GM19099 (cell line): ENCODE results near the gene DOCK3.

ENCODE experiments used
- POLR2A ChIP-seq: IDR thresholded peaks from 3 replicates; pipeline ENCODE4 v1.6.1; 2011; ENCODE audit warnings: low read depth; ENCODE audit not compliant: insufficient read length; ENCODE audit errors: extremely low read depth

The DOCK3 gene

DNA sequence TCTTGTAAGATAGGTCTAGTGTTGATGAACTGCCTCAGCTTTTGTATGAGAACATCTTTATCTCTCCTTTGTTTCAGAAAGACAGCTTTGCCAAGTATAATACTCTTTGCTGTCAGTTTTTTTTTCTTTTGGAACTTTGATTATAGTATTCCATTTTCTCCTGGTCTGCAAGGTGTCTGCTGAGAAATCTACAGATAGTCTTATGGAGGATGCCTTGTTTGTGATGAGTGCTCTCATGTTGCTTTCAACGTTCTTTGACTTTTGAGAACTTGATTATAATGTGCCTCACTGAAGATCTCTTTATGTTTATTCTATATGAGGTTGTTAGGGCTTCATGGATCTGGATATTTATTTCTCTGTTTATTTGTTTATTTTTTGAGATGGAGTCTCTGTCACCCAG is 60.3 kb downstream of the DOCK3 start:
- no peak for TF ChIP-seq POLR2A

DNA sequence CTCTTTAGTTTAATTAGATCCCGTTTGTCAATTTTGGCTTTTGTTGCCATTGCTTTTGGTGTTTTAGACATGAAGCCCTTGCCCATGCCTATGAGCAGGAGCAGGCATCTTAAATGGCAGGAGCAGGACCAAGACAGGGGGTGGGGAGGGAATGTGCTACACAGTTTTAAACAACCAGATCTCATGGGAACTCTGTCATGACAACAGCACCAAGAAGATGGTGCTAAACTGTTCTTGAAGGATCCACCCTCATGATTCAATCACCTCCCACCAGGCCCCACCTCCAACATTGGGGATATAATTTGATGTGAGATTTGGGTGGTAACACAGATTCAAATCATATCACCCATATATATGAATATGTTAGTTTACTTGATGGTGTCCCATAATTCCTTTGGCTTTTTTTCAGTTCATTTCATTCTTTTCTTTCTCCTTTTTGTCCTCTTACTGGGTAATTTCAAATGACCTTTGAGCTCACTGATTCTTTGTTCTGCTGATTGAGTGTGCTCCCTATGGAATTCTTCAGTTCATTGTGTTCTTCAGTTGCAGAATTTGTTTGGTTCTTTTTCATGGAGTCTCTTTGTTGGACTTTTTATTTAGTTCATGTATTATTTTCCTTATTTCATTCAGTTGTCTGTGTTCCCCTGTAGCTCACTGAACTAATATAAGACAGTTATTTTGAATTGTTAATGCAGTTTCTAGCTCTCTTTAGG is 62.6 kb downstream of the DOCK3 start:
- no peak for TF ChIP-seq POLR2A

DNA sequence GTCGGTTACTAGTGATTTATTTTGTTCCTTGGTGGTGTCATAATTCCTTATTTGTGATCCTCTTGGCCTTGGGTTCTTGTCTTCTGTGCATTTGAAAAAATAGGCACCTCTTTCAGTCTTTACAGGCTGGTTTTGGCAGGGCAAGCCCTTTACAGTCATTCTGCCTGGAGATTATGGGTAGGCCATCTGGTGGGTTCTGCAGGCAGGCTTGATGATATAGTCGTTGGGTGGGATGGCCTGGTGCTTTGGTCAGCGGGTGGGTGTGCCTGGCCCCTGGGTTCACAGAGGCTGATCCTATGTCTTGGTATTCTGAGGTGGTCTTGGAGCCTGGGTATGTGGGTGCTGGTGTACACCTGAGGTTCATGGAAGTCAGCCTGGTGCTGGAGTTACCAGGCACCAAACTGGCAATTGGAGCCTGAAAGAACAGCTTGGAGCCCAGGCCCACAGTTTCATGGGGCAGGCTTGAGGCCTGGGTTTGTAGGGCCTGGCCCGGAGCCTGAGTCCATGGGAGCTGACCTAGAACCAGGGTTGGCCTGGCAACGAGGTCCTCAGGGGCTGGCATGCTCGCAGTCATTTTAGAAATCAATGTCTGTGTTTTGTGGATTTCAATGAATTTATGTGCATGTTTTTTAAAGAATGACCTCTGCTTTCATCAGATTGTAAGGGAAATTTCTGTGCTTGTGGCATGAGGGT is 63.3 kb downstream of the DOCK3 start:
- TF ChIP-seq POLR2A, result no peak

DNA sequence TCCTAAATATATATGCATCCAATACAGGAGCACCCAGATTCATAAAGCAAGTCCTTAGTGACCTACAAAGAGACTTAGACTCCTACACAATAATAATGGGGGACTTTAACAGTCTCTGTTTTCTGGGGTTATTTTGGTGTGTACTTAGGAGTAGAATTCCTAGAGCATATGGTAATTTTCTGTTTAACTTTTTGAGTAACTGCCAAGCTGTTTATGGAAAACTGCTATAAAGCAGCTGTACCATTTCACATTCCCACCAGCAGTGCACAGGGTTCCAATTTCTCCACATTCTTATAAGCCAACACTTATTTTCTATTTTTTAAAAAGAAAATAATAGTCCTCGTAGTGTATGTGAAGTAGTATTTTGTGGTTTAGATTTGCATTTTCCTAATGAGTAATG is 68.9 kb downstream of the DOCK3 start:
- no peak for TF ChIP-seq POLR2A

DNA sequence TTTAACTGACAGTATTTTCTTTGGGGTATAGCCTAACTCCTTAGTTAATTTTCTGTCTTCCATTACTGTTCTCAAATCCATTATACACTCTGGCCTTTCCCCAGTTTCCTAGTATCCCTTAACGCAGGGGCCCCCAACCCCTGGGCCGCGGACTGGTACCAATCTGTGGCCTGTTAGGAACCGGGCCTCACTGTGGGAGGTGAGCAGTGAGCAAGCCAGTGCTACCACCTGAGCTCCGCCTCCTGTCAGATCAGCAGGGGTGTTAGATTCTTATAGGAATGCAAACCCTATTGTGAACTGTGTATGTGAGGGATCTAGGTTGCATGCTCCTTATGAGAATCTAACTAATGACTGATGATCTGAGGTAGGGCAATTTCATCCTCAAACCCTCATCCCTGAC is 75.1 kb downstream of the DOCK3 start:
- TF ChIP-seq POLR2A, result no peak

DNA sequence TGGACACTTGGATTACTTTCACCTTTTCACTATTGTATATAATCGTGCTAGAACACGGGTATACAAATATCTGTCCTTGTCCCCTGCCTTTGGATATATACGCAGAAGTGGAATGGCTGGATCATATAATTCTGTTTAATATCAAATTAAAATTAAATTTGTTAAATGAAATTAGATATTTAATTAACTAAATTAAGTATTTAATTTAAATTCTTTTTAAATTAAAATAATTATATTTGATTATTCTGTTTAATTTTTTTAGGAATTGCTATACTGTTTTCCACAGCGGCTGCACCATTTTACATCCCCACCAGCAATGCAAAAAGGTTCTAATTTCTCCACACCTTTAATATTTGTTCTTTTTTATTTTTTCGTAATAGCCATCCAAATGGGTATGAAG is 84.3 kb downstream of the DOCK3 start:
- TF ChIP-seq POLR2A, result no peak

DNA sequence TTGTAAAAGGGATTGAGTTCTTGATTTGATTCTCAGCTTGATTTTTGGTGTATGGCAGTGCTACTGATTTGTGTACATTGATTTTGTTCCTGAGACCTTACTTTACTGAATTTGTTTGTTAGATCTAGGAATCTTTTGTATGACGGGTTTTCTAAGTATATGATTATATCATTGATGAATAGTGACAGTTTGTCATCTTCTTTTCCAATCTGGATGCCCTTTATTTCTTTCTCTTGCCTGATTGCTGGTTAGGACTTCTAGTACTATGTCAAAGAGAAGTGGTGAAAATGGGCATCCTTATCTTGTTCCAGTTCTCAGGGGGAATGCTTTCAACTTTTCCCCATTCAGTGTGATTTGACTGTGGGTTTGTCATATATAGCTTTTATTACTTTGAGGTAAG is 103.0 kb downstream of the DOCK3 start:
- TF ChIP-seq POLR2A, result no peak

DNA sequence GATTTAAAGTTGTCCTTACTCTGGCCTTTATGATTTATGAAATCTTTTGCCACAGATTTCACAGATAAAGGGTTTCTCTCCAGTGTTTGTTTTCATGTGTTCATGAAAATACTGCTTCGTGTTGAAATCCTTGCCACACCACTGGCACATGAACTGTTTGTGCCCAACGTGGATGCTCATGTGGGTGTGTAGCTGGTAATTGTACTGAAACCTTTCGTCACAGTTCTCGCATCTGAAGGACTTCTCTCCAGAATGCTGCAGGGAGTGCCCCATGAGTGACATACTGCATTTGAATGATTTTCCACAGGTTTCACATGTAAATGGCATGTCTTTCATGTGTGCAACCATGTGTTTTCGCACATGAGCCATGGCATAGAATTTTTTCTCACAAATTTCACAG is 111.9 kb downstream of the DOCK3 start:
- TF ChIP-seq POLR2A, result no peak

DNA sequence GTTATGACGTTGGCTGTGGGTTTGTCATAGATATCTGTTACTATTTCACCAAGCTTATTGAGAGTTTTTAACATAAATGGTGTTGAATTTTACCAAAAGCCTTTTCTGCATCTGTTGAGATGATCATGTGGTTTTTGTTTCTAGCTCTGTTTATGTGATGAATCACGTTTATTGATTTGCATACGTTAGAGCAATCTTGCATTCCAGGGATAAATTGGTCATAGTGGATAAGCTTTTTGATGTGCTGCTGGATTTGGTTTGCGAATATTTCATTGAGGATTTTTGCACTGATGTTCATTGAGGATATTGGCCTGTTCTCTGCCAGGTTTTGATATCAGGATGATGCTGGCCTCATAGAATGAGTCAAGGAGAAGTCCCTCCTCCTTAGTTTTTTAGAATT is 117.8 kb downstream of the DOCK3 start:
- TF ChIP-seq POLR2A, result no peak

DNA sequence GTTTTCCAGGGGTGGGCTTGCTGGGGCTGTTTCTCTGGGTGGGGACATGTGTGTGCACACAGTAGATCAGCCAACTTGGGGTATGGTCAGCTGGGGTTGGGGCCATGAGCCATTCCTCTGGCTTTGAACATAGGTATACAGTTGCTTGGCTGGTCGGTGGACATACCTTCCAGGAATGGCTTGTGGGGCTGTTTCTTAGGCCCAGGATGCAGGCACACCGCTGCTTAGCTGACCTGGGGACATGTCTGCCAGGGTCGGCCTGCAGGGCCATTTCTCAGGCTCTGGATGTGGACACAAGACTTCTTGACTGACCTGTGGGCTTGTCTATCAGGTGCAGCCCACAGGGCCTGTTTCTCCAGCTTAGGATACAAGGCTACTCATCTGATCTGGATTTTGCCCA is 130.6 kb downstream of the DOCK3 start:
- no peak for TF ChIP-seq POLR2A

DNA sequence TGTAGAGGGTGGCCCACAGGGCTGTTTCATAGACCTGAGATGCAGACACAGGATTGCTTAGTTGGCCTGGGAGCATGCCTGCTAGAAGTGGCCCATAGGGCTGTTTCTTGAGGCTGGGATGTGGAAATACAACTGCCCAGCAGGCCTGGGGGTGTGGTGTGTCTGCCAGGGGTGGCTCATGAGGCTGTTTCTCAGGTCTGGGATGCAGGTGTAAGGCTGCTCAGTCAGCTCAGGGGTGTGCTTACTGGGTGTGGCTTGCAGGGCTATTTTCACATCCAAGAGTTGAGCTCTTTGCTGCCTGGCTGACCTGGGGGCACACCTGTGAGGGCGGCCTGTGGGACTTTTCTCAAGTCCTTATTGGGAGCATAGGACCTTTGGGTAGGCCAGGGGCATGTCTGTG is 131.3 kb downstream of the DOCK3 start:
- no peak for TF ChIP-seq POLR2A

DNA sequence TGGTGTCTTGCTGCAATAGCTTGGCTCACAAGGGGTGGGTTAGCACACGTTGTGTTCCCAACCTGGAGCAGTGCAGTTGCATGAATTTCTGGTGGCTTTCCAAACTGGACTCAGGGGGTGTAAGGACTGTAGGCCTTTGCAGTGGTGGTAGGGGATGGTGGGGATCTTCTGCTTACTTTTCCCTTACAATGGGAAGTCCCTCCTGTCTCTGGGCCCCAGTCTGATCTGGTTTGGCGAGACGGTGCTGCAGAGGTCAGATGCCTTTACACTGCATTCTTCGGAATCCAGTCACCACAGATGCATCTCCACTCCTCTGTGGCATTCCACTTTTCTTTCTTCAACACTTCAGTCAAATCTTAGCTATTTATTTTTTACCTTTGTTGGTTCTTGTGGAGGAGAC is 132.1 kb downstream of the DOCK3 start:
- TF ChIP-seq POLR2A, result no peak

DNA sequence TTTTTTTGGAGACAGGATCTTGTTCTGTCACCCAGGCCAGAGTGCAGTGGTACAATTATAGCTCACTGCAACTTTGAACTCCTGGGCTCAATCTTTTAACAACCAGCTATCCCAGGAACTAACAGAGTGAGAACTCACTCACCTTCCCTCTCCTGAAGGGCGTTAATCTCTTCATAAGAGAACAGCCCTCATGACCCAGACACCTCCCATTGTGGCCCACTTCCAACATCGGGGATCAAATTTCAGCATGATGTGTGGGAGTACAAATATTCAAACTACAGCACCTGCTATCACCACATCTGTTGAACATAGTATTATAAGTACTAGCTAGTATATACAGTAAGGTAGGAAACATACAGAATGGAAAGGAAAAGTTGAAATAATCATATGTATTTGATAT is 132.5 kb downstream of the DOCK3 start:
- no peak for TF ChIP-seq POLR2A

DNA sequence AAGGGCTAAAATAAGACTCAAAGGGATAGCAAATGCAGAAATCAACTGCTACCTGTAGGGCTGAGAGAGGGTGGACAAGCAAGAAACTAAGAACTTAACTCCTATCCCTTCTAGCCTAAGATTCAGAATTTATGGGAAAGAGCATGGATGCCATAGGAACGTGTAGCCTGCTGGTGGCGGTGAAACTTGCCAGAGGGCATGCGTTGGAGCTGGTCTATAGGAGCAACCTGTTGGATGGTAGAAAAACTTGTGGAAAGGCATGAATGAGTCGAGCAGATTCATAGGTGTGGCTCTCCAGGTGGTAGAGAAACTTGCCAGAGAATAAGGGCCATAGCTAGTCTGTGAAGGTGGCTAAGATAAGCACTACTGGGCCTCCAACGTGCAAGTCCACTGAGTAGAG is 137.2 kb downstream of the DOCK3 start:
- TF ChIP-seq POLR2A, result no peak

DNA sequence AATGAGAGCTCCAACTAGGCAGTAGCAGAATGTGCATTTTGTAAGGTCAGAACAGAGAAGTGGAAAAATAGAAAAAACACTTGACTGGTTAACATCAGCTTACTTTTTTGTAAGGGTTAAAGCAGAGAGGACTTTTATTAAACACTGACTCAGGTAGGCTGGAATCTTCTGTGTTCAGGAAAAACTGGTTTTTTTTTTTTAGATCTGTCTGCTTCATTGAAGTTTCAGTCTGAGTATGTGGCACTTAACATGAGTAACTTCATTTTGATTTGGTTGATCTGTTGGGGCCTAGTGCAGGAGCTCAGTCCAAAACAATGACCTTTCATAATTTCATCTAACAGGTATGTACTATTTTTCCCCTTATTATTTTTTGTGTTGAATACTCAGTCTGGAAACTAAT is 141.1 kb downstream of the DOCK3 start:
- no peak for TF ChIP-seq POLR2A

DNA sequence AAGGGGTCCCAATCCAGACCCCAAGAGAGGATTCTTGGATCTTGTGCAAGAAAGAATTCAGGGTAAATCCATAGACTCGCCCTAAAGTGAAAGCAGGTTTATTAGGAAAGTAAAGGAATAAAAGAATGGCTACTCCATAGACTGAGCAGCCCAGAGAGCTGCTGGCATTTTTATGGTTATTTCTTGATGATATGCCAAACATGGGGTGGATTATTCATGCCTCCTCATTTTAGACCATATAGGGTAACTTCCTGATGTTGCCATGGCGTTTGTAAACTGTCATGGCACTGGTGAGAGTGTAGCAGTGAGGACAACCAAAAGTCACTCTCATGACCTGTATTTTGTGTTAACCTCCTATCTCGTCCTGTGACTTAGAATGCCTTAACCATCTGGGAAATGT is 142.2 kb downstream of the DOCK3 start:
- no peak for TF ChIP-seq POLR2A
